H1 (cell line): ENCODE measurements around the gene PRKAR1B. TPM values are rescaled to one million over a fixed set of nuclear protein-coding genes. Genes with fewer than 3 reads are reported as not detected.
A peak's percentile ranks its signal among the peaks of the same experiment; 100 is the strongest.

Experiments used
- CTCF ChIA-PET: fragments of 300-600 bp; sonication (Branson Sonifier 250); formaldehyde crosslinking; loops from one replicate; lab custom pipeline; 2021; ENCODE audit not compliant: partially characterized antibody; lab: Charles Lee
- POLR2A ChIA-PET: fragments of 300-600 bp; sonication (Branson Sonifier 250); formaldehyde crosslinking; loops from one replicate; lab custom pipeline; 2021; ENCODE audit warnings: inconsistent platforms; ENCODE audit not compliant: partially characterized antibody; lab: Charles Lee
- DNase-seq, 2 experiments: peaks; one replicate each; pipeline versions ENCODE4 v3.0.0 to v3.0.0-alpha.2; 2010 to 2022; ENCODE audit warnings: low spot score in 2 of 2, low read depth in 1 of 2, mixed read lengths in 1 of 2
- FAIRE-seq: peaks from 2 replicates; lab custom pipeline; 2011; peaks lifted over from hg19 to GRCh38; lab: Jason Lieb, UNC
- H2AFZ ChIP-seq: 2 replicates; pipeline ENCODE4 v1.8.1; 2012; ENCODE audit warnings: low read length, inconsistent platforms
- H2AK5ac ChIP-seq: 2 replicates; pipeline ENCODE4 v1.6.1; 2013; ENCODE audit warnings: low read depth, low read length
- H2BK120ac ChIP-seq: replicated peaks from 2 replicates; pipeline ENCODE3; 2013; ENCODE audit warnings: low read depth, low read length, inconsistent platforms
- H2BK12ac ChIP-seq: 2 replicates; pipeline ENCODE4 v1.6.1; 2013; ENCODE audit warnings: low read depth, low read length
- H2BK15ac ChIP-seq: 2 replicates; pipeline ENCODE4 v1.6.1; 2013; ENCODE audit warnings: low read length
- H2BK20ac ChIP-seq: 2 replicates; pipeline ENCODE4 v1.6.1; 2013; ENCODE audit warnings: low read length
- H2BK5ac ChIP-seq: 2 replicates; pipeline ENCODE4 v1.6.1; 2013; ENCODE audit warnings: low read depth, low read length
- H3K14ac ChIP-seq: 2 replicates; pipeline ENCODE4 v1.6.1; 2013; ENCODE audit warnings: inconsistent platforms; ENCODE audit not compliant: insufficient read length
- H3K18ac ChIP-seq: 2 replicates; pipeline ENCODE4 v1.6.1; 2013; ENCODE audit warnings: low read length; ENCODE audit errors: extremely low read depth
- H3K23ac ChIP-seq: 2 replicates; pipeline ENCODE4 v1.6.1; 2013; ENCODE audit warnings: inconsistent platforms; ENCODE audit not compliant: insufficient read length
- H3K23me2 ChIP-seq: 2 replicates; pipeline ENCODE4 v1.6.1; 2013; ENCODE audit warnings: low read depth, low read length
- H3K27ac ChIP-seq: 2 replicates; pipeline ENCODE4 v1.6.1; 2011; ENCODE audit warnings: low read depth, low read length, inconsistent platforms
- H3K27me3 ChIP-seq, 4 experiments: replicated peaks in 1 of 4; 1 replicate in 1 of 4; 2 replicates in 3 of 4; pipeline versions ENCODE4 v1.6.1 to v1.8.1; 2011 to 2013; ENCODE audit warnings: low read length in 3 of 4, mild to moderate bottlenecking in 3 of 4, inconsistent platforms in 2 of 4, mixed read lengths in 2 of 4, moderate library complexity in 1 of 4; ENCODE audit not compliant: control insufficient read depth in 3 of 4, insufficient read depth in 3 of 4; ENCODE audit errors: extremely low read depth in 1 of 4
- H3K36me3 ChIP-seq, 4 experiments: 2 replicates each; pipeline versions ENCODE4 v1.6.1 to v1.8.1; 2011 to 2013; ENCODE audit warnings: mild to moderate bottlenecking in 4 of 4, low read length in 3 of 4, moderate library complexity in 2 of 4, control low read depth in 1 of 4, inconsistent platforms in 1 of 4; ENCODE audit not compliant: insufficient read depth in 4 of 4, control insufficient read depth in 2 of 4
- H3K4ac ChIP-seq: replicated peaks from 2 replicates; pipeline ENCODE3; 2013; ENCODE audit warnings: low read length, low read depth, mixed read lengths, inconsistent platforms; ENCODE audit not compliant: insufficient read length
- H3K4me1 ChIP-seq, 4 experiments: replicated peaks in 1 of 4; 1 replicate in 1 of 4; 2 replicates in 3 of 4; pipeline versions ENCODE4 v1.6.1 to v1.8.1; 2011 to 2013; ENCODE audit warnings: low read length in 3 of 4, inconsistent platforms in 2 of 4, mixed read lengths in 1 of 4; ENCODE audit not compliant: insufficient read depth in 4 of 4, control insufficient read depth in 3 of 4
- H3K4me2 ChIP-seq, 2 experiments: 2 replicates each; pipeline versions ENCODE4 v1.6.1 to v1.8.1; 2011 to 2013; ENCODE audit warnings: low read depth in 2 of 2, low read length in 2 of 2, control low read depth in 1 of 2, inconsistent platforms in 1 of 2, mild to moderate bottlenecking in 1 of 2; ENCODE audit not compliant: insufficient read depth in 1 of 2
- H3K4me3 ChIP-seq, 4 experiments: fragments of 200-600, 300-600 bp in 1 of 4; sonication (generic), shearing (Covaris generic), sonication (Bioruptor Twin) in 1 of 4; 2 replicates each; pipeline versions ENCODE4 v1.5.1 to v1.8.1; 2011 to 2016; ENCODE audit warnings: low read length in 4 of 4, low read depth in 3 of 4, control low read depth in 2 of 4, inconsistent platforms in 2 of 4, mild to moderate bottlenecking in 2 of 4, mixed read lengths in 1 of 4, moderate library complexity in 1 of 4; ENCODE audit not compliant: insufficient read depth in 2 of 4; ENCODE audit errors: extremely low read depth in 1 of 4
- H3K56ac ChIP-seq: replicated peaks from 2 replicates; pipeline ENCODE3; 2013; ENCODE audit warnings: low read depth, mild to moderate bottlenecking, mixed read lengths, low read length, inconsistent platforms; ENCODE audit not compliant: insufficient read length
- H3K79me1 ChIP-seq: 2 replicates; pipeline ENCODE4 v1.6.1; 2013; ENCODE audit warnings: low read depth, low read length, control low read depth
- H3K79me2 ChIP-seq, 2 experiments: 2 replicates each; pipeline versions ENCODE4 v1.6.1 to v1.8.1; 2012 to 2013; ENCODE audit warnings: low read length in 2 of 2, mild to moderate bottlenecking in 2 of 2, inconsistent platforms in 1 of 2; ENCODE audit not compliant: insufficient read depth in 2 of 2, control insufficient read depth in 1 of 2
- H3K9ac ChIP-seq, 4 experiments: replicated peaks in 1 of 4; 1 replicate in 1 of 4; 2 replicates in 3 of 4; pipeline versions ENCODE4 v1.6.1 to v1.8.1; 2011 to 2013; ENCODE audit warnings: low read depth in 3 of 4, low read length in 3 of 4, control low read depth in 2 of 4, mild to moderate bottlenecking in 2 of 4, moderate library complexity in 2 of 4, inconsistent platforms in 1 of 4; ENCODE audit errors: extremely low read depth in 1 of 4
- H3K9me3 ChIP-seq, 2 experiments: 2 replicates each; pipeline versions ENCODE4 v1.6.1 to v1.8.1; 2012 to 2013; ENCODE audit warnings: mild to moderate bottlenecking in 2 of 2, moderate library complexity in 2 of 2, control low read depth in 1 of 2, inconsistent platforms in 1 of 2, low read depth in 1 of 2, low read length in 1 of 2, mixed read lengths in 1 of 2; ENCODE audit not compliant: insufficient read depth in 2 of 2
- H4K20me1 ChIP-seq, 2 experiments: replicated peaks in 1 of 2; 2 replicates each; pipeline versions ENCODE3 to v1.8.1; 2011 to 2013; ENCODE audit warnings: inconsistent platforms in 2 of 2, low read length in 2 of 2, mild to moderate bottlenecking in 1 of 2; ENCODE audit not compliant: insufficient read depth in 2 of 2, control insufficient read depth in 1 of 2
- H4K5ac ChIP-seq: 2 replicates; pipeline ENCODE4 v1.6.1; 2013; ENCODE audit warnings: low read length, low read depth, mixed read lengths, inconsistent platforms; ENCODE audit not compliant: insufficient read length
- H4K8ac ChIP-seq: 2 replicates; pipeline ENCODE4 v1.8.0; 2013; ENCODE audit warnings: mild to moderate bottlenecking, moderate library complexity, low read length, inconsistent platforms; ENCODE audit not compliant: insufficient read depth; ENCODE audit errors: extremely low read depth
- H4K91ac ChIP-seq: replicated peaks from 2 replicates; pipeline ENCODE3; 2013; ENCODE audit warnings: low read length, mixed read lengths, inconsistent platforms; ENCODE audit not compliant: insufficient read length
- FOSL1 ChIP-seq: IDR thresholded peaks from 2 replicates; pipeline ENCODE4 v1.6.1; 2011; ENCODE audit warnings: mild to moderate bottlenecking, low read depth, low read length, moderate library complexity; ENCODE audit not compliant: insufficient read depth
- KDM5A ChIP-seq: fragments of 200-600 bp; IDR thresholded peaks from 2 replicates; pipeline ENCODE4 v1.7.1; 2012; ENCODE audit warnings: mild to moderate bottlenecking, low read length, inconsistent platforms, mixed read lengths
- NANOG ChIP-seq: IDR thresholded peaks from 2 replicates; pipeline ENCODE4 v1.6.1; 2011; ENCODE audit warnings: low read length, low read depth, mild to moderate bottlenecking, inconsistent platforms; ENCODE audit not compliant: insufficient read depth, poor library complexity, severe bottlenecking
- SIRT6 ChIP-seq: IDR thresholded peaks from one replicate; pipeline ENCODE4 v1.7.1; 2012; ENCODE audit warnings: low read length, inconsistent platforms
- SRF ChIP-seq: IDR thresholded peaks from 2 replicates; pipeline ENCODE4 v1.6.1; 2011; ENCODE audit warnings: mild to moderate bottlenecking, low read depth, low read length, moderate library complexity
- SUZ12 ChIP-seq: fragments of 200-600 bp; sonication (generic); IDR thresholded peaks from 2 replicates; pipeline ENCODE4 v1.6.1; 2012; ENCODE audit warnings: mild to moderate bottlenecking, inconsistent platforms, low read length, moderate library complexity, mixed read lengths
- TAF1 ChIP-seq: IDR thresholded peaks from 2 replicates; pipeline ENCODE4 v1.6.1; 2011; ENCODE audit warnings: mild to moderate bottlenecking, low read depth, low read length
- WGBS, 2 experiments: shearing (Covaris generic) in 1 of 2; methylation state at CpG; one replicate each; pipeline versions ENCODE4 v1.1.6 to v1.1.7; 2013 to 2015; ENCODE audit warnings: low lambda C conversion rate in 2 of 2, mixed read lengths in 2 of 2, inconsistent platforms in 1 of 2, low coverage in 1 of 2, missing lambda C conversion rate in 1 of 2; ENCODE audit not compliant: insufficient replicate concordance in 2 of 2, insufficient coverage in 1 of 2, insufficient read length in 1 of 2; ENCODE audit errors: extremely low coverage in 1 of 2, missing lambda C conversion rate in 1 of 2; 5-methylcytosine and 5-hydroxymethylcytosine counted together
- polyA plus RNA-seq, 7 experiments: library from polyadenylated mRNA; depleted of rRNA in 3 of 7; stranded (reverse) in 5 of 7; unstranded in 2 of 7; fragments of >200 nt in 5 of 7; fragments of 200-250 nt in 2 of 7; gene quantifications; 1 replicate in 5 of 7; 2 replicates in 1 of 7; 4 replicates in 1 of 7; pipeline versions ENCODE4 v1.2.1 to v1.2.3, GENCODE V29; 2011 to 2013; ENCODE audit warnings: missing spikeins in 2 of 7, mixed read lengths in 2 of 7
- total RNA-seq: library from RNA; stranded (reverse); fragmentation: NEBNext Ultra II Directional; extraction: Animal tissue kit (Norgen Biotek cat#: 25700); gene quantifications from 2 replicates; pipeline ENCODE4 v1.2.1, GENCODE V29; 2021
- TF ChIP-seq, protein P1 (sequence below): IDR thresholded peaks from 2 replicates; pipeline ENCODE4 v1.6.1; 2012; ENCODE audit warnings: inconsistent platforms
- TF ChIP-seq, protein P2 (sequence below): IDR thresholded peaks from 2 replicates; pipeline ENCODE4 v1.6.1; 2012; ENCODE audit warnings: inconsistent platforms

PRKAR1B gene
- total and polyA plus RNA-seq, 2 of the 8 experiments (the other 6 are each of a cell fraction or from before 2014, with no cell fraction given), result 12.3 to 55.7 TPM

- TF ChIP-seq FOSL1, result no peak
- TF ChIP-seq NANOG, result no peak
- no peak for TF ChIP-seq SIRT6
- TF ChIP-seq TAF1, result no peak
- TF ChIP-seq KDM5A, result no peak
- no peak for TF ChIP-seq SUZ12
- TF ChIP-seq, protein P1, sequence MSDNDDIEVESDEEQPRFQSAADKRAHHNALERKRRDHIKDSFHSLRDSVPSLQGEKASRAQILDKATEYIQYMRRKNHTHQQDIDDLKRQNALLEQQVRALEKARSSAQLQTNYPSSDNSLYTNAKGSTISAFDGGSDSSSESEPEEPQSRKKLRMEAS, result peak; percentile 70
- TF ChIP-seq, protein P2, sequence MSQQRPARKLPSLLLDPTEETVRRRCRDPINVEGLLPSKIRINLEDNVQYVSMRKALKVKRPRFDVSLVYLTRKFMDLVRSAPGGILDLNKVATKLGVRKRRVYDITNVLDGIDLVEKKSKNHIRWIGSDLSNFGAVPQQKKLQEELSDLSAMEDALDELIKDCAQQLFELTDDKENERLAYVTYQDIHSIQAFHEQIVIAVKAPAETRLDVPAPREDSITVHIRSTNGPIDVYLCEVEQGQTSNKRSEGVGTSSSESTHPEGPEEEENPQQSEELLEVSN, result peak; percentile 78
- TF ChIP-seq SRF, result no peak
- Histone ChIP-seq H3K14ac (no peak overlapping the region), H2AFZ (no peak overlapping the region), H3K79me1 (peaks cover 13% of the 10 kb centered on the region), H3K56ac (no peak overlapping the region), H2BK20ac (no peak overlapping the region), H3K79me2 (peaks cover 13 to 55% of the 10 kb centered on the region in 2 experiments), H3K4me2 (no peak overlapping the region), H3K27me3 (no peaks in the 10 kb centered on the region), H3K9ac (no peak overlapping the region), H2BK12ac (no peak overlapping the region), H3K23ac (no peak overlapping the region), H3K27ac (no peak overlapping the region), H3K23me2 (no peaks in the 10 kb centered on the region), H3K9me3 (peaks cover 9 to 16% of the 10 kb centered on the region in 2 experiments; a peak in 3 of 4 replicates), H4K8ac (no peak overlapping the region), H2BK15ac (no peak overlapping the region), H4K91ac (no peak overlapping the region), H3K4me1 (no peaks in the 10 kb centered on the region), H2BK120ac (no peak overlapping the region), H3K18ac (no peak overlapping the region), H2BK5ac (no peak overlapping the region), H4K20me1 (peaks cover 0 to 13% of the 10 kb centered on the region in 2 experiments), H4K5ac (no peak overlapping the region), H3K4me3 (no peak overlapping the region), H2AK5ac (no peak overlapping the region), H3K36me3 (peaks cover 3 to 14% (median 6%) of the 10 kb centered on the region in 4 experiments; a peak in 6 of 8 replicates), H3K4ac (no peak overlapping the region)
- FAIRE-seq (no peak), DNase-seq (no peak)
- CTCF ChIA-PET, result interaction anchor here (0.7 to 1.7 kb wide), 3 partner anchors 10 to 47 kb away, joined by 3 to 4 read pairs (median 3); no protein-coding TSS in a partner anchor
- POLR2A ChIA-PET, result no interaction called here
- 89% methylated on average over 20 of the region's 24 CpGs; no CpG with 5 or more reads in 1 of the 2 experiments for WGBS, 2 experiments
Measured at GRCh38 chr7:738723-739454, 11.8 kb upstream of the PRKAR1B start.
